Measurements from ENCODE around the gene ADNP2.

DNA sequence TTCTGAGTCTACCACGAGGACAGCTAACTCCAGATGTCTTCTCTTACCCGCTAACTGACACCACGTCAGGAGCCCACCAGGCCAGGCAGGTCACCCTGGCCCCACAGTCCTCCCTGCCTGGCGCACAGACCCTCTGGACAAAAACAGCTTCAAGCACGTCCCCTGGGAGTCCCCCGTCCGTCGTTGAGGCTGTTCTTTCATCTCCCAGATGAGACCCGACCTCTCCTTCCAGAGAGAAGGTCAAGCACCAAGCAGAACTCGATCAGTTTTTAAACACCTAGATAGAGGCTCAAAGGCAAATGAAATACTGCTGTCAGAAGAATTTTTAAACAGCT is 80.4 kb downstream of the ADNP2 start:
- TF ChIP-seq POLR2A (IDR thresholded peaks at IDR 0.05; ENCODE audit: low read length) (no peak), GATA1 (IDR thresholded peaks at IDR 0.05; ENCODE audit: low read depth, low read length) (no peak)

Measured in erythroblast (primary cell).